H7 (cell line): Measurements from ENCODE around the gene AAK1. TPM values are rescaled to one million over a fixed set of nuclear protein-coding genes. Genes with fewer than 3 reads are reported as not detected.
"Not testable (repeated sequence)": the region's sequence is repeated elsewhere in the genome, so short reads cannot be mapped to it uniquely, and the experiment has no call there.

Experiments used
- DNase-seq: peaks from one replicate; pipeline ENCODE4 v3.0.0; 2012
- H3K27me3 ChIP-seq: 2 replicates; pipeline ENCODE4 v1.6.0; 2011; ENCODE audit warnings: mild to moderate bottlenecking, low read length; ENCODE audit not compliant: control insufficient read depth, insufficient read depth
- H3K36me3 ChIP-seq: replicated peaks from 2 replicates; pipeline ENCODE4 v1.5.1; 2011; ENCODE audit warnings: low read length; ENCODE audit not compliant: control insufficient read depth, insufficient read depth
- H3K4me3 ChIP-seq: 2 replicates; pipeline ENCODE4 v1.5.1; 2011; ENCODE audit warnings: low read depth, mild to moderate bottlenecking, control low read depth, low read length, moderate library complexity; ENCODE audit not compliant: insufficient read depth
- total RNA-seq: library from RNA; depleted of rRNA; stranded (reverse); fragments of >200 nt; shearing (Covaris generic); gene quantifications from 2 replicates; pipeline ENCODE4 v1.2.3, GENCODE V29; 2014; rRNA removed

Gene AAK1
- total RNA-seq, 1 experiment from 2014 or later, result 26.5 TPM

DNA sequence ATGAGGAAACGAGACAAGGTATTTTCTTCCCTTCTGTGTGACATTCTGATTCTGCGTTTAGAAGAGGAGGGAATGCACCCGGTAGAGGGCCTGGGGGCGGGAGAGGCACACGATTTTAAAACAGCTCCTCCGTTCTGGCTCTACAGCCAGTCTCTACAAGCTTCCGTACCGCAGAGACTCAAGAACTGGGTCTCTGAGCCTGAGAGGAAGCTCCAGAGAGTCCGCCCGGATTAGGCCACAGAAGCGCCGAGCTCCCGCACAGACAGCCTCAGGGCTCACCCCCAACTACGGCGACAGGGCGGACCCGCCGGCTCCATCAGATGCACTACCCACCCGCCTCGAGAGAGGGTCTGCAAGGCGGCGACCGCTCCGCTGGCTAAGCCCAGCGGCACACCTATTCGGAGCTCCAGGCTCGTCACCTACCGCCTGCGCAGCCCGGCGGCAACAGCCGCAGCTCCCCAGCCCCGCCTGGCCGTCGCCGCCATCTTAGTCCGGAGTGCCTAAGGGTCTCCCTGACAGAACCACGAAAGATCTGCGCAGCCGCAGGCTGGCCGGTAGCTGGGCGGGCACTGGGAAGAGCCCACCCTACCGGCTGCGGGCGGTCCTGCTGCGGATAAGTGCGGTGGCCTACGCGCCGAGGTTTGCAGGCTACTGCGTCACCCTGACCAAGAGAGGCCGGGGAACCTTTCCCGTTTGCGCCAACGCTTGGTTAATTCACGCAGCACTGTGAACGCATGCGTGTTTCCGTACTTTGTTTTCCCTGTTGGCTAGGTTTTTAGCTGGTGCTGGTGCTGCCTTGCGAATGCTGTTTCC is 206.4 kb downstream of the AAK1 start, which contains the start of gene NFU1:
Gene NFU1, minus strand, starts transcription at position 498 of the 813 bp plus-strand sequence. Its CDS starts 13 bp downstream, at position 485.
- DNase-seq, result peak; percentile 97
- peak within 1 kb of the TSS; percentile 93 for H3K4me3 ChIP-seq
- no peaks in the 10 kb centered on the region for H3K27me3 ChIP-seq
- no peaks in the 10 kb centered on the region for H3K36me3 ChIP-seq

DNA sequence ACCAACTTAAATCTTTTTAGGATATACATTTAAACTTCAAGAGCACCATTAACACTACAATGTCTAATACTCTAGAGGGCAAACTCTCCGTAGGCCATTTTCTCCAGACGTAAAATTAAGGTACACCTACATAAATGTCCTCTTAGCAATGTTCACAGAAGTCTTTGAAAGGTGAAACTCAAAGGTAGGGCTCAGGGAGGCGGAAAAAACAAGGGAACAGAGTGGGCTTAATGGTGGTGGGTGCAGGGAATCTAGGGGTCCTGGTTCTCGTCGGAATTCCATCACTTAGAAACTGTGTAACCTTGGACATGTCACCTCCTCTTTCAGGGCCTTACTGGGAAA is 207.0 kb downstream of the AAK1 start:
- Histone ChIP-seq H3K4me3 (peak overlapping the region; percentile 93), H3K27me3 (no peaks in the 10 kb centered on the region), H3K36me3 (no peaks in the 10 kb centered on the region)
- no peak for DNase-seq

DNA sequence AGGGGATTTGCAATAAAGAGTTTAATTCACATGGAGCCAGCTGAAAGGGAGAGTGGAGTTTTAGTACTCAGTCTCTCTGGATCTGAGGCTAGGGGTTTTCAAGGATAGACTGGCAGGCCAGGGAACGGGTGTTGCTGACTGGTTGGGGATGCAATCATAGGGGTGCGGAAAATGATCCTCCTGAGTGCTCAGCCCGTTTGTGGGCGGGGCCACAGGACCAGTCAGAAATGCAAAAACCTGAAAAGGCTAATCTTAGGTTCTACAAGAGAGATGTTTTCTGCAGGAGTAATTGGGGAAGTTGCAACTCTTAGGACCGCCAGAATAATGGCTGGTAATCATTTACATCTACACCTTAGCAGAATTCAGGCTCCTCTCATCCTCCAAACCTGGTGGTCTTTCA is 208.8 kb downstream of the AAK1 start:
- Histone ChIP-seq H3K36me3 (peaks cover 3% of the 10 kb centered on the region), H3K4me3 (no peak overlapping the region), H3K27me3 (no peaks in the 10 kb centered on the region)
- no peak for DNase-seq

DNA sequence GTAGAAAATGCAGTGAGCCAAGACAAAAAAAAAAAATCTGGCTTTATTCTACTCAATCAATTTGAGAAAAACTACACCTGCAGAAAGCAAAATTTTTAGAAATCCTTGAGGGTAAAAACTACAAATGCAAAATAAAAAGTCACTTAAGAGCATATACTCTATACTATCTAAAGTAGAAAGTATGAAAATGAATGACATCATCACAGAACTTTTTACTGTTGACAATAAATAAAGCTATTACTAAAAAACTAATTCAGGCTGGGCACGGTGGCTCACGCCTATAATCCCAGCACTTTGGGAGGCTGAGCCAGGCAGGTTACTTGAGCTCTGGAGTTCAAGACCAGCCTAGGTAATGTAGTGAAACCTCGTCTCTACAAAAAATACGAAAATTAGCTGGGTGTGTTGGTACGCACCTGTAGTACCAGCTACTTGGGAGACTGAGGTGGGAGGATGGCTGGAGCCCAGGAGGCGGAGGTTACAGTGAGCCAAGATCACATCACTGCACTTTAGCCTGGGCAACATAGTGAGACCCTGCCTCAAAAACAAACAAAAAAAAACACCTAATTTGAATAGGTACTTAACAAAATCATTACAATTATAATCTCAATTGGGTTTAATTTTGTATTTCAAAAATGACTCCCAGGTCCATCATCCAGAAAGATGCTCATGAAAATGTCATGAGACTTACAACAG is 213.9 kb downstream of the AAK1 start:
- DNase-seq, result no peak
- Histone ChIP-seq H3K4me3 (no peak overlapping the region), H3K36me3 (peaks cover 3% of the 10 kb centered on the region), H3K27me3 (no peaks in the 10 kb centered on the region)

DNA sequence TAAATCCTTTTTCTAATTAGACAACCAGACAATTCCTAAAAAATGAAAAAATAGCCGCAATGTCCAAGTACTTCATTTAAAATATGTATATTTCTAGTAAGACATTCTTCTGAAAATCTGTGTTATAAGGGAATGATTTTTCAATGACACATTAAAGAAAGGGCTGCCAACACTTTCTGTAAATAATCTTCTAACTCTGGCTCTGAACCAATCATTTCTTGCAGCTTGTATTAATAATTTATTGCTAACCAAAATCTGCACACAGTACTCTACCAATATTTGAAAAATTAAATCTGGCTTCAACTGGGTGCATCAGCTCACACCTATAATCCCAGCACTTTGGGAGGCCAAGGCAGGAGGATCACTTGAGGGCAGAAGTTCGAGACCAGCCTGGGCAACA is 214.6 kb downstream of the AAK1 start:
- no peak for DNase-seq
- Histone ChIP-seq H3K36me3 (peaks cover 3% of the 10 kb centered on the region), H3K4me3 (no peak overlapping the region), H3K27me3 (no peaks in the 10 kb centered on the region)

DNA sequence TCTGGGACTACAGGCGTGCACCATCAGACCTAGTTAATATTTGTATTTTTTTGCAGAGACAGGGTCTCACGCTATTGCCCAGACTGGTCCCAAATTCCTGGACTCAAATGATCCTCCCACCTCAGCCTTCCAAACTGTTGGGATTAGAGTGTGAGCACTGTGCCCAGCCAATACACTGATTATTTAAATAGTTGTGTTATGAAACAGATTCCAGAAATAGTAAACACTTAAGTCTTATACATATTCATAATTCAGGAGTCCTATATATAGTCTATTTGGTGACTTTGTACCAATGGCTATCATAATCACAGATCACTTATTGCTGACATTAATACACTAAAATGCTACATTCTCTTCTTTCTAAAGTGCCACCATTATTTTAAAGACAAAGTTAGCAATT is 219.1 kb downstream of the AAK1 start:
- no peak for DNase-seq
- H3K27me3 ChIP-seq, result no peaks in the 10 kb centered on the region

DNA sequence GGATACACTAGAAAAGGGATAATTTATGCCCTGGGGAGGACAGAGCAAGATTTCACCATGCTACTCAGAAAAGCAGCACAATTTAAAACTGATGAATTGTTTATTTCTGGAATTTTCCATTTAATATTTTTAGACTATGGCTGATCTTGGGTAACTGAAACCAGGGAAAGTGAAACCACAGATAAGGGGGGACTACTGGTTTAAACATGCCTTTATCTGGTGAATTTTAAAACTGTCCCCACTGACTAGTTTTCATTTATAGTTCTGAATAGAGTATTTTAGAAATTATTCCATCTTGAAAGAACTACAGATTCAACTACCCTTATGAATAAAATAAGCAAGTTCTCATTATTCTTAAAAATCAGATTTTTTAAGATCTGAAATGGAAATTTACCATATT is 221.3 kb downstream of the AAK1 start:
- Histone ChIP-seq H3K36me3 (peaks cover 1% of the 10 kb centered on the region), H3K4me3 (no peak overlapping the region), H3K27me3 (no peaks in the 10 kb centered on the region)
- no peak for DNase-seq

More for the DNA sequence above, 219.1 kb downstream of the AAK1 start:
- Histone ChIP-seq H3K36me3 (no peaks in the 10 kb centered on the region; the same call in none of the 2 replicates), H3K4me3 (no peak overlapping the region)

DNA sequence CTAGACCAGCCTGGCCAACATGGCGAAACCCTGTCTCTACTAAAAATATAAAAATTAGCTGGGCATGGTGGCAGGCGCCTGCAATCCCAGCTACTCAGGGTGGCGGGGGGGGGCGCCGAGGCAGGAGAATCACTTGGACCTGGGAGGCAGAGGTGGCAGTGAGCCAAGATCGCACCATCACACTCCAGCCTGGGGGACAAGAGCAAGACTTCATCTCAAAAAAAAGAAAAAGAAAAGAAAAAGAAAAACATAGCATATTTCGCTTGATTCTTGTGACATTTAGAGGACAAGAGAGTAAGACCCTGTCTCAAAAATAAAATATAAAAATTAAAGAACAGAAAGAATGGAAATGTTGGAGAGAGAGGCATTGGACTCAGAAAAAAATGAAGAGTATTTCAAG is 224.4 kb downstream of the AAK1 start:
- H3K36me3 ChIP-seq, DNase-seq, H3K4me3 ChIP-seq, H3K27me3 ChIP-seq: not testable (repeated sequence)

DNA sequence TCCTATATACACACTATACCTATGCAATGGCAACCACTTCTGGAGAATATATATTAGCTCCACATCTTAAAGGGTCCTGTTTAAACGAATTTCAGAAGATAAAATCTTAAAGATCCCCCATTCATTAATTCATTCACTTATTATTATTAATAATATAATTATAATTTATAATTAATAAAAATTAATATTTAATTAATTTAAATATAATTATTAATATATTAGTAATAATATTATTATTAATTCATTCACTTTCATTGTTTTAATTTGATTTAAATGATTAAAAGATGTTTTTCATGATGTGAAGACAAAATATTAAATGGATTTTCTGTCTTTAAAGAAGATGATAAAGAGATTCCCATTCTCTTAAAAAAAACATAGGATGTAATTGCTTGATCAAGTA is 227.4 kb downstream of the AAK1 start:
- Histone ChIP-seq H3K27me3 (no peaks in the 10 kb centered on the region), H3K36me3 (peaks cover 1% of the 10 kb centered on the region; the same call in 1 of the 2 replicates), H3K4me3 (no peak overlapping the region)
- DNase-seq, result no peak

Other genes with a start within 250 kb of the AAK1 start
- gene NFU1, start 206.3 kb downstream of the AAK1 start, total RNA-seq, result 36.2 and 39.5 TPM in 2 replicates
- 2.8 and 3.0 TPM in 2 replicates for gene ANXA4, start 98.4 kb upstream of the AAK1 start, total RNA-seq
- 8.1 and 10.4 TPM in 2 replicates for gene GMCL1, start 185.9 kb upstream of the AAK1 start, total RNA-seq